H54 (cell line): ENCODE measurements around the gene NEMP1.
A peak's percentile ranks its signal among the peaks of the same experiment; 100 is the strongest.
"Not testable (repeated sequence)": the region's sequence is repeated elsewhere in the genome, so short reads cannot be mapped to it uniquely, and the experiment has no call there.

Experiments
- DNase-seq: peaks from one replicate; pipeline ENCODE4 v3.0.0; 2011; ENCODE audit warnings: low spot score, mixed read lengths; ENCODE audit not compliant: insufficient read length
- FAIRE-seq: peaks from 3 replicates; lab custom pipeline; 2011; peaks lifted over from hg19 to GRCh38; lab: Jason Lieb, UNC
- POLR2A ChIP-seq: IDR thresholded peaks from 2 replicates; pipeline ENCODE4 v1.6.1; 2011; ENCODE audit warnings: low read depth, mild to moderate bottlenecking, low read length

Gene NEMP1

DNA sequence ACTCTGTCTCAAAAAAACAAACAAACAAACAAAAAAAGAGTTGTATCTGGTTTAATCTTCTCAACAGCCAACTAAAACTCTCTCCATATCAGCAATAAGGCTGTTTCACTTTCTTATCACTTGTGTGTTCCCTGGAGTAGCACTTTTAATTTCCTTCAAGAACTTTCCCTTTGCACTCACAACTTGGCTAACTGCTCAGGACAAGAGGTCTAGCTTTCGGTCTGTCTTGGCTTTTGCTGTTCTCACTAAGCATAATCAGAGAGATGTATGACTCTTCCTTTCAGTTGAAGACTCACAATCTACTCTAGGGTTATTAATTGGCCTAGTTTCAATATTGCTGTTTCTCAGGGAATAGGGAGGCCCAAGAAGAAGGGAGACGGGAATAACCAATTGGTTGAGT is 12.3 kb downstream of the NEMP1 start:
- no peak for FAIRE-seq
- no peak for TF ChIP-seq POLR2A
- no peak for DNase-seq

DNA sequence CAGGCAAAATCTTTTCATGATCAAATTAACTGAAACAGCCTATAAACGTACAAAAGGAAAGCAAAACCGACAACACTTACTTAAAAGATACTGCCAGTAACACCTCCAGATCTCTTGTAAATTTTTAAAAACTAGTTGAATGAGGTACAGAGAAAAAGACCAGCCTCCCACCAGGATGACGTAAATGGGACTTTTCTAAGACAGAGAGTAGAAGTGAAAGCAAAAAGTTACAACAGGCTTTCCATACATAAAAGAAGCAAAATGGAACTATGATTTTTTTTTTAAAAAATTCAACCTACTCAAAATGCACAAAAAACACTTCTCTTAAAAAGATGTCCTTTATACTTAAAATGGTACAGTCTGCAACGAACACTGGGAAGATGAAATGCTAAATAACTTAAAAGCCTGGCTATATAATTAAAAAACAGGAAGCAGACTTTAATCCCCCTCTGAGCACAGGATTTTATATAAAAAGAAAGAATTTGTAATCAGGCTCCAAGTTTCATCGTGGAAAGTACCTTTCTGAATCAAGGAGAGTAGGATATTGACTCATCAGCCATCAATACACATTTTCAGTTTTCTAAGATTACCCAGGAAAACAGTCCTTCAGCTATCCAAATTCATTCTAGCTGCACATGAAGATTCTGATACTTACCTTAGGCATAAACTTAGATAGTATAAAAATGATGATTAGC is 14.5 kb downstream of the NEMP1 start:
- DNase-seq (no peak), FAIRE-seq (no peak)
- no peak for TF ChIP-seq POLR2A

DNA sequence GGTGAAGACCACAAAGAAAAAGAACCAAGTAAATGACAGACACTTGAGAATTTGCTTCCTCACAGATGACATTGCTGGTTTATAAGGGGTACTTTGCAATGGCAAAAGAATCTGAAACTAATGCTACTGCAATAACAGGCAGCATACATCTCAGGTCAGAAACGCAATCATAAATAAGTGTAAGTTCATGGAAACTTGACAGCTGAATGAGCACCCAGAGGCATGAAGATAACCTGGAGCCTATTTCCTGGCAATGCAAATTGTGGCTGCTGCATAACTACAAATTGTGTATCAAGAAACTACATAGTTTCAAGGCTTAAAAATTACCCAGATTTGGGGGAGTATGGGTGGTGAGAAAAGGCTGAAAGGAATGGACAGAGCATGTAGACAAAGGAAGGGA is 20.1 kb downstream of the NEMP1 start:
- no peak for DNase-seq
- no peak for TF ChIP-seq POLR2A
- FAIRE-seq = no peak

DNA sequence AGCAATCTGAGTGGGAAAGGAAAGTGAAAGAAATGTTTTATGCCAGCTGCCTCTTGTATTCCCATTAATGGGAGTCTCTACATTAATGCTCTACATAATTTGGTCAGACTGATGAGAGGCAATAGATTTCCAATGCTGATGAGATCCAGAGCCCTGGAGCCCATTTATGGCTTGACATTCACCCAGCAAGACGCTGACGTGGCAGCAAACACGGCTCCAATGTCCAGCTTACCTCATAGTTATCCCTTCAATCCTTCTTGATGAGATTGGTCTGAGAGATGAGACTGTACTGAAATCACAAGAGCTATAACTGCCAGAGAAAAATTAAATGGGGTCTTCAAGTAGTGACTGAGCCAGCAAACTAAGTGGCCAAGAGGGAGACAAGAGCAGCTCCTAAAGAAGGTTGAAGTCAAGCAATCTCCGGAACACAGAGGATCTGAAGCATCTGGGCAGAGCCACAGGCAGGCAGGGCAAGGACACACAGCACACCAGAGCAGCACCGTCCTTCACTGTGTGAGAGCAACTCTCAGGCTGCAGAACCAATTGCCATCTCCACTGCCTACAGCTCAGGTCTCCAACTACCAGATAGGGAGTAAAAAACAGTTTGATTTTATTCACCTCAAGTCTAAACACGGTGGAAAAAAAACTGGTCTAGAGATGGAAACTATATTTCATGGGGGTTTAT is 21.4 kb downstream of the NEMP1 start:
- TF ChIP-seq POLR2A = no peak
- DNase-seq (no peak), FAIRE-seq (no peak)

DNA sequence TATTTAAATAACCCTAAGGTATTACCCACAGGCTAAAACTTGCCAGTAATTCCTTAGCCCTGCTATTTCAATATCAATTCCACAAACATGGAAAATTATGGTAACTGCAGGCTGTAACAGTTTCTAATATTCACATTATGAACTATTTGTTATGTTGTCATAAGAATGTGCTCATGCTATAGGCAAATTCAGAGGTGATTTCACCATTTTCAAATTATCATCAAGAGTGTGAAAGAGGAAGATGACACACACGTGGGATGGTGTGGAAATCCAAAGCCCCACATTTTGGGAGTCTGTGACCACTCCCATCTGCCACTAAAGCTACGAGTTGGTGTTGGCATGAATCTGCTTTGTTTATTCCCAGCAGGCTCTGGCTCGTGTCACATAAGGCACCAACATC is 22.8 kb downstream of the NEMP1 start:
- no peak for TF ChIP-seq POLR2A
- FAIRE-seq (no peak), DNase-seq (no peak)

DNA sequence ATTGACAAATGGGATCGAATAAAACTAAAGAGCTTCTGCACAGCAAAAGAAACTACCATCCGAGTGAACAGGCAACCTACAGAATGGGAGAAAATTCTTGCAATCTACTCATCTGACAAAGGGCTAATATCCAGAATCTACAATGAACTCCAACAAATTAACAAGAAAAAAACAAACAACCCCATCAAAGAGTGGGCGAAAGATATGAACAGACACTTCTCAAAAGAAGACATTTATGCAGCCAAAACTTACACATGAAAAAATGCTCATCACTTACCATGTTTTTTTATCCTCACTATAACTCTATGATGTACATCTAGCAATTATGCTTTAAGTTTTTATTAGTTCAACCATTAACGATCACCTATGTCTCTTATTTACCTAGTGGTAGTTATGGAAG is 24.7 kb downstream of the NEMP1 start:
- not testable (repeated sequence) for DNase-seq, FAIRE-seq

DNA sequence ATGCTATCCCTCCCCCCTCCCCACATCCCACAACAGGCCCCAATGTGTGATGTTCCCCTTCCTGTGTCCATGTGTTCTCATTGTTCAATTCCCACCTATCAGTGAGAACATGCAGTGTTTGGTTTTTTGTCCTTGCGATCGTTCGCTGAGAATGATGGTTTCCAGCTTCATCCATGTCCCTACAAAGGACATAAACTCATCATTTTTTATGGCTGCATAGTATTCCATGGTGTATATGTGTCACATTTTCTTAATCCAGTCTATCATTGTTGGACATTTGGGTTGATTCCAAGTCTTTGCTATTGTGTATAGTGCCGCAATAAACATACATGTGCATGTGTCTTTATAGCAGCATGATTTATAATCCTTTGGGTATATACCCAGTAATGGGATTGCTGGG is 25.4 kb downstream of the NEMP1 start:
- FAIRE-seq = not testable (repeated sequence)

DNA sequence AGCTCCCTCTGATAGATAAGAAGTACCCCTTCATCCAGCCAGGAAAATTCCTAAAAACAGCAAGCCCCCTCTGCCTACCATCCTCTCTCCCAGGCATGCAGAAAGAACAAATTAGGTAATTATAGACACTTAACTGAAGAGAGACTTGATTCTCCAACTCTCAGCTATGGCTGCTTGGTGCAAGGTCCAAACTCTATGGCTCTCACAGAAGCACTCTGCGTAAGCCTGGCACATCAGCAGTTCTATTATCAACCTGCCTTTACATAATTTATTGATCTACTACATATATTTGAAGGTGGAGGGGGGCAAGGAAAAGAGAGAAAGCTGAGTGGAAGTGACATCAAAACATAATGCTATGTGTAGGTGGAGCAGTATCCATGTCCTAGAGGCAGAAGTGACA is 27.6 kb downstream of the NEMP1 start:
- FAIRE-seq = no peak

More for the DNA sequence above, 25.4 kb downstream of the NEMP1 start:
- DNase-seq = not testable (repeated sequence)

DNA sequence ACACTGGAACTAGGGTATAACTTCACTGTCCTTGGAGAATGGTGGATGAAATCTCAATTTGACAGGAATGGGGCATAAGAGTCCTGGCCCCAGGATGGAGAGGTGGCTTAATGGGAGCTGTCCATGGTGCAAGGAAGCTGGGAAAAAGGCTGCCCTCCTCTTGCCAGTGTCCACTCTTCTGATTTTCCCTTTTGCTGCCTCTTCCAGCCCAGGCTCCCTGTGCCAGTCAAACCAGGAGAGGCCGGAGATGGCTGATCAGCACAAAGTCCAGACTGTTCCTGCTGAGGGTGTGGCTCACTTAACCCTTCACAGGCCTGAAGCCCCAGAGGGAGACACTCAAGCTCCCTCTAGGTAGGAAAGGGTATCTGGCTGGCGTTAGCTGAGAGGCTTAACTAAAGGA is 28.7 kb downstream of the NEMP1 start, which contains the start of gene MYO1A:
TSS of gene MYO1A (minus strand) at position 240 of the 400 bp plus-strand sequence. CDS start 1,806 bp downstream, outside the sequence.
- FAIRE-seq (no peak), DNase-seq (peak; percentile 22)
- TF ChIP-seq POLR2A = no peak

More for the DNA sequence above, 27.6 kb downstream of the NEMP1 start:
- TF ChIP-seq POLR2A = no peak
- DNase-seq = no peak

DNA sequence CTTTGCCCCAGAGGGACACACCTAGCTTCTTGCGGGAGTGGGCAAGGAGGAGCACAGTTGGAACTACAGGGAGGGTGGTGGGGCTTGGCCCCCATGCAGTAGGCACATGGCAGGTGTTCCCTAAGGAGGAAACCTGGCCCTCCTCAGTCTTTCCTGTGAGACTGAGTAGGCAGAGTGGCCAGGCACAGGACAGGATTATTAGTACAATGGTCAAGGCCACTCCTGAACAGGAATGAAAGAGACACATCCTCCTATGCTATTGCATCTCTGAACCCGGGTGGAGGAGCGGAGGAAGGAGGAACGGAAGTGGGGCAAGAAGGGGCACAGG is 29.5 kb downstream of the NEMP1 start:
- FAIRE-seq = no peak
- no peak for DNase-seq
- TF ChIP-seq POLR2A = no peak

DNA sequence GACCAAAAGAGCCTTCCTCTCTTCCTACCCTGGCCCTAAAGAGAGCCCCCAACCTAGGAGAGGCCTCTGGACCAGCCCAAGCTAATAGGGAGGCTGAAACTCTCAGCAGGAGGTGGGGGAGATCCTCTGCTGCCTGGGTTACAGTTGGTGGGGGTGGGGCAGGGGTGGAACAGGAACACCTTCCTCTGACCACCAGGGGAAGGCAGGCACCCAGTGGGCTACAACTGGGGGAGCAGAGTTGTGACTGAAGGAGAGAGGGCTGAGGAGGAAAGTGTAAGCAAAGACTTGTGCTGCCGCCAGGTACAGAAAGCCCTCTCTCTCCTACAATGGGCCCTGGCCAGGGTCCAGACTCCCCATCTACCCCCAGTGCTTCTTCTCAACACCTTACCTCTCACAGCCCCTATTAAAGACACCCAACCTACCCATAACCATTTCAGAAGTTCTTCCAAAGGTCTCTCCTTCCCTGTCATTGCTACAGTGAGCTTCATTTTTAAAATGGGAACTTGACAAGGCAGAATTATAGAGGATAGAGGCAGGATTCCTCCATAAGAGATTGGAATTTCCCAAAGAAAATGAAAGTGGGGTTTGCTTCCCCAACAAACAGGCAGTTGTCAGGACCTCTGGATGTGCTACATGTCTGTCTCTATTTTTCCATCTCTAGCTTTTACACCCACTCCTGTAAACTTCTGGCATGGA is 30.0 kb downstream of the NEMP1 start:
- FAIRE-seq (no peak), DNase-seq (no peak)
- TF ChIP-seq POLR2A = no peak

DNA sequence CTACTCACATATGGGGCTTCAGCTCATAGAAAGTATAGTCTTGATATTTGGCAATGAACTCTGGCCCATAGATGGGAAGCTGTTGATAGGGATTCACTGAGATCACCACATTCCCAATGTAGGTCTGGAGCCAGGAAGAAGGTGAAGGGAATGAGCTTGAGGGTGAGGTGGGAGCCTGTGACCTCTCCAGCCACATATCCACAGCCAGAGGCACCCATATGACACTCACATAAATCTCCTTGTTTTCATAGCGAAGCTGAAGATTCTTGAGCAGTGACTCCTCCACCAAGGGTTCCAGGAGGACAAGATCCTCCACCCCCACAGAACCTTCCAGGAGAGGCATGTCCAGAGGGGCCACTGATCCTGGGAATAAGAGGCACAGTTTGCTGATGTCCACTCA is 30.6 kb downstream of the NEMP1 start:
- TF ChIP-seq POLR2A = no peak
- no peak for DNase-seq
- FAIRE-seq = no peak

DNA sequence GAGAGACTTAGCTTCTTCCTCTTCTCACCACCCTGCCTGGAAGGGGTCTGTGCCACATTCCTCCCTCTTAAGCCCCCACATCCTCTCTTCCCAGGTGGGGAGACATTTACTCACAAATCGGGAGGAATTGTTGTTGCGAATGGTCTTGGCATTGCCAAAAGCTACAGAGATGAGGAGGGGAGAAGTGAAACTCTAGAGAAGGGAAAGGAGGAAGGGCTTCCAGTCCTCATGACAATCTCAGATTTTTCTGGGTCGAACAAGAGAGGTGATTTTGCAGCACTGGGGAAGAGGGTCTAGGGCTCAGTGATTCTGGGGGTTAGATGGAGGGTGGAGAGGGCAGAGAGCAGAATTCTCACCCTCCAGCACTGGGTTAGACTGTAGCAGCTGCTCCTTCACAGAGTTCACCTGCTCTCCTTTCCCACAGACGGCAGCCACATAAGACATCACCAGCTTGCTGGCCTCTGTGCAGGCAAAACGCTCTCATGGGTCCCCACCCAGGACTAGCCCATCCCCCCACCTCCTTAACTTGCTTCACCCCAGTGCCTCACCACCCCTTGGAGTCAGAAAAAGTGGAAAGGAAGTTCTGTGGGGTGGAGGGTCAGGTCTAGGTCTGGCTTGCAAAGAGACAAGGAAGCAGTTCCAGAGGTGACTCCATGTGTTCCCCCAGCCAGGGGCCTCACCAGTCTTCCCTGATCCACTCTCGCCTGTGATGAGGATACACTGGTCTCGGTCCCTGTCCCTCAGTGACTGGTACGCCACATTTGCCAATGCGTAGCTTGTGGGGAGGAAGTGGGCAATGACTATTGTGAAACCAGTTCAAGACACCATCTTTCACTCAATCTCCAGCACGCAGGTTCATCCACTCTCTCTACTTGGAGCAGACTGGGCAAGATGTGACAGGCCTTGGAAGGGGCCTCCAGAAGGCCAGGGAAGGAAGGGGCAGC is 31.4 kb downstream of the NEMP1 start:
- no peak for FAIRE-seq
- DNase-seq = no peak

DNA sequence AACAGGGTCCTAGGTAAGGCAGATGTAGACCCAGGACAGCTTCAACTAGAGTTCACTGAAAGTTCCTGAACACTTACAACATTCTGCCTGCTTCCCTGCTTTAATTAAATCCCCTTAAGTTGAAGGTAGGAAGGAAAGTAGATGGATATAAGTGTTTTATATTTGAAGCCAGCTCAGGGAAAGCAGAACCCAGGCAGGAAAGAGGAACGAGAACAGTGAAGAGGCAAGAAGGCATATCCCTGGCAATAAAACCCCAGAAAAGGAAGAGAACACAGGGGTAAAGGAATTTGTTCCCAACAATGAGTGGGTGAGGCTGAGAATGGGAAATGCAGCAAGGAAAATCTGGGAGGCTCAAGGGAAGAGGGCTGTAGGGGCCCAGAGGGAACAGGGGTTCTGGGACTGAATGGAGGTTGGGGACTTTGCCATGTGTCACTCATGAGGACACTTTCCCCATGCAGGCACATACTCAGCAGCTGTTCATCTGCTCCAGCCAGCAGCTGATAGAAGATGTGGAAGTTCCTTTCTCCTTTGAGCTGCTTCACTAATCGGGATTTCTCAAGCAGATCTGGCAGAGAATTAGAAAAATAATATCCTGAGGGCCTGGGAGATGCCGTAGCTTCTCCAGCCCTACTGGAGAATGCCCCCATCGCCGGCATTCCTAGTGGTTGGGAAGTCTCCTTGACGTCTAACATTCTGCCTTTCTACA is 32.4 kb downstream of the NEMP1 start:
- no peak for TF ChIP-seq POLR2A
- DNase-seq = no peak
- FAIRE-seq = no peak

More for the DNA sequence above, 31.4 kb downstream of the NEMP1 start:
- no peak for TF ChIP-seq POLR2A
